Left renal cortex interstitium (tissue), 4 donors: ENCODE data around the gene B3GALT2. TPM values are rescaled to one million over a fixed set of nuclear protein-coding genes. Genes with fewer than 3 reads are reported as not detected.

Experiments used
- DNase-seq, 4 donors: peaks; one replicate each; pipeline ENCODE4 v3.0.0-alpha.2; 2013; ENCODE audit warnings: low read depth in 4 of 4, low spot score in 2 of 4, missing footprints in 1 of 4
- polyA plus RNA-seq, 4 donors: library from polyadenylated mRNA; unstranded; fragments of 120-200 nt; gene quantifications; one replicate each; pipeline ENCODE4 v1.2.1, GENCODE V29; 2013; ENCODE audit not compliant: insufficient read length in 4 of 4

Gene B3GALT2
- polyA plus RNA-seq, 4 donors, result 11.9 to 22.3 (median 17.2) TPM

- no peak for DNase-seq
Observed at GRCh38 chr1:193184776-193185175, 1.6 kb downstream of the B3GALT2 start.

- DNase-seq, result peak in 2 of 4 donors; percentile 46 to 54
Observed at GRCh38 chr1:193183019-193183627, 3.3 kb downstream of the B3GALT2 start.

GRCh38 chr1:193181985-193182384 lies 4.4 kb downstream of the B3GALT2 start:
- no peak for DNase-seq

- no peak for DNase-seq
Observed at GRCh38 chr1:193181536-193181935, 4.9 kb downstream of the B3GALT2 start.

- DNase-seq, result no peak
Observed at GRCh38 chr1:193179094-193179493, 7.3 kb downstream of the B3GALT2 start.

- no peak for DNase-seq
Observed at GRCh38 chr1:193176788-193177187, 9.6 kb downstream of the B3GALT2 start.

GRCh38 chr1:193176113-193176512 lies 10.3 kb downstream of the B3GALT2 start:
- no peak for DNase-seq

GRCh38 chr1:193157360-193157759 lies 29.1 kb downstream of the B3GALT2 start:
- DNase-seq, result no peak

- DNase-seq, result no peak
Observed at GRCh38 chr1:193156822-193157142, 29.6 kb downstream of the B3GALT2 start.

- no peak for DNase-seq
Observed at GRCh38 chr1:193156117-193156821, 30.1 kb downstream of the B3GALT2 start.

GRCh38 chr1:193144999-193145398 lies 41.4 kb downstream of the B3GALT2 start:
- DNase-seq, result no peak

- DNase-seq, result no peak
Observed at GRCh38 chr1:193144361-193144938, 42.0 kb downstream of the B3GALT2 start.

- DNase-seq, result no peak
Observed at GRCh38 chr1:193143285-193143684, 43.1 kb downstream of the B3GALT2 start.

GRCh38 chr1:193142409-193142808 lies 44.0 kb downstream of the B3GALT2 start:
- DNase-seq, result no peak

- no peak for DNase-seq
Observed at GRCh38 chr1:193141804-193142203, 44.6 kb downstream of the B3GALT2 start.

- no peak for DNase-seq
Observed at GRCh38 chr1:193140254-193140653, 46.2 kb downstream of the B3GALT2 start.

GRCh38 chr1:193131266-193131860 lies 55.0 kb downstream of the B3GALT2 start:
- no peak for DNase-seq

Other genes with a start within 250 kb of the B3GALT2 start
- gene UCHL5, start 127.3 kb downstream of the B3GALT2 start, polyA plus RNA-seq, result 10 to 100 TPM; 39.1 to 49.2 (median 43.2) TPM
- gene RO60, start 127.0 kb downstream of the B3GALT2 start, polyA plus RNA-seq, result 10 to 100 TPM; 36.1 to 57.2 (median 39.0) TPM
- gene GLRX2, start 81.2 kb downstream of the B3GALT2 start, polyA plus RNA-seq, result 10 to 100 TPM; 12.2 to 13.7 (median 12.2) TPM
- 10 to 100 TPM; 40.1 to 49.3 (median 45.5) TPM for gene CDC73, start 64.6 kb downstream of the B3GALT2 start, polyA plus RNA-seq